ENCODE measurements around the gene TAL1.

Gene TAL1

GRCh38 chr1:47216278-47217059 is 15.6 kb downstream of the TAL1 start:
- no peak overlapping the region for H3K27ac ChIP-seq
- no peak for TF ChIP-seq ZFX (IDR thresholded peaks at IDR 0.05; ENCODE audit: borderline replicate concordance)
- no peak for TF ChIP-seq CTCF (IDR thresholded peaks at IDR 0.05)

DNA sequence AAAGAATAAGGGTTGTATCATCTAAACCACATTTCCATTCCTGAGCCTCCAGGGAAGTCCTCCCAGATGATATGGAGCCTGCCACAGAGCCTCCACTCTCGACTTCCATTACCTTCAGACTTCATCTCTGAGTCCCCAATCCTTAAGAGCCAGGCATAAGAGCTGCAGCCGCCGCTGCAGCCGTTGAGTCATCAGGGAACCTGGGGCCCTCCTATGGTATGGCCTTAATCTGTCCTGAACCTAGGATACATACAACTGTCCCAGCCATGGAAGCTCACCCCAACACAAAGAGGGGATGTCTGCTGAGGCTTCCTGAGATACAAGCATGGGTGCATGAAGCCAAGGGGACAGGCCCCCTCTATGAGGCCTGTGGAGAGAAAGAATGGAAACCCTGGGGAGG is 16.3 kb downstream of the TAL1 start:
- no peak for TF ChIP-seq ZFX (IDR thresholded peaks at IDR 0.05; ENCODE audit: borderline replicate concordance)
- no peak for TF ChIP-seq CTCF (IDR thresholded peaks at IDR 0.05)
- no peak overlapping the region for H3K27ac ChIP-seq

GRCh38 chr1:47214549-47214948 is 17.5 kb downstream of the TAL1 start:
- TF ChIP-seq CTCF (IDR thresholded peaks at IDR 0.05) (no peak), ZFX (IDR thresholded peaks at IDR 0.05; ENCODE audit: borderline replicate concordance) (no peak)

DNA sequence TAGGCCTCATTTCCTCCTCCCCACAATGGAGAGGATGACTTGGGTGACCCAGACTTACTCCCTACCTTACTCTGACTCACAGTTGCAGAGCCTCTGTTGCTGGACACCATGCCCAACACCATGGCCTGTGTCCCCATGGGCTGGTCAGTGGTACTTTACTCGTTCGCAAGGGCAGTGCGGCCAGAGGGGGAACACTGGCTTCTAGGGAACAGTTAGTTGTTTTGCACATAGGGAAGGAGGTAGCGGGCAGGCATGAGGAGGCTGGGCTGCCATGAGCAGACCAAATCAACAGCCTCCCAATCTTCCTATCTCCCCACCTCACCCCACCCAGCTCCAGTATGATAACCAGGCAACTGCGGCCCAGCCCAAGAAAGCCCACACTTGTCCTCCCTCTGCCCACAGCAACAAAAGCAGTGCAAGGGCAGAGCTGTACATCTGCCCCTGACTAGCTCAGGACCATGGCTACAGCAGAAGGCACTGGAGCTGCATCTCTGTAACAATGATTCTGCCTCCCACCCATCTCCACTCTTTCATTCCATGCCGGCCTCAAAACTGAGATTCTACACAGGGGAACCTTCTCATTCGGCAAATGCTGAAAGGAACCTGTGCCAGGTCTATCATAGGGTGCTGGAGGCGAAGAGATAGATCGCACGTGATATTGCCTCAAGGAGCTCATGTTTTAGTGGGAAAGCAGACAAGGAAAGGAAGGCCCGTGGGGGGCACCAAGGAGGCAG is 18.6 kb downstream of the TAL1 start:
- no peak for TF ChIP-seq CTCF (IDR thresholded peaks at IDR 0.05)
- no peak for TF ChIP-seq ZFX (IDR thresholded peaks at IDR 0.05; ENCODE audit: borderline replicate concordance)
- no peak overlapping the region for H3K27ac ChIP-seq

More at GRCh38 chr1:47214549-47214948, 17.5 kb downstream of the TAL1 start:
- no peak overlapping the region for H3K27ac ChIP-seq

DNA sequence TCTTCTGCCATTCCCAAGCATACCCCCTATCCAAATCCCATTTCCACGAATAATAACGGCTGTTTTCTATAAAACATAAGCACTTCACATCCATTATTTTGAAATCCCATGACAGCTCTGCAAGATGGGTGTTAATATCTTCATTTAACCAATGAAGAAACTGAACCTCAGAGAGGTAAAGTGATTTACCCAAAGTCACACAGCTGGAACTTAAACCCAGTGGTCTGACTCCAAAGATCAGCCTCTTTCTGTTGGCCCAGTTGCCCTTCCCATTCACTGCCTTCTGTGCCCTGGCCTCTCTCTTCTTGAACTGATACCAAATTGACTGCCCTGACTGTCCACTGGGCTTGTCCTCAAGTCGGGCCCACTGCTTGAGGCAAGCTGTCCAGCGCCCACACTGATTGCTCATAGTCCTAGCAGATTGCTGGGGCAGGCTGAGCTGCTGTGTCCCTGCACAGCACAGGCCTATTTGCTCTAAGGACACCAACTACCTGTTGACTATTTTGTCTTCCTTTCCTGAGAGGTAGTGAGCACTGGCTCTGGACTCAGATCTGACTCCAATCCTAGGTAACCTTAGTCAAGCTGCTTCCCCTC is 19.3 kb downstream of the TAL1 start:
- TF ChIP-seq ZFX (IDR thresholded peaks at IDR 0.05; ENCODE audit: borderline replicate concordance): no peak
- TF ChIP-seq CTCF (IDR thresholded peaks at IDR 0.05): no peak
- no peak overlapping the region for H3K27ac ChIP-seq

DNA sequence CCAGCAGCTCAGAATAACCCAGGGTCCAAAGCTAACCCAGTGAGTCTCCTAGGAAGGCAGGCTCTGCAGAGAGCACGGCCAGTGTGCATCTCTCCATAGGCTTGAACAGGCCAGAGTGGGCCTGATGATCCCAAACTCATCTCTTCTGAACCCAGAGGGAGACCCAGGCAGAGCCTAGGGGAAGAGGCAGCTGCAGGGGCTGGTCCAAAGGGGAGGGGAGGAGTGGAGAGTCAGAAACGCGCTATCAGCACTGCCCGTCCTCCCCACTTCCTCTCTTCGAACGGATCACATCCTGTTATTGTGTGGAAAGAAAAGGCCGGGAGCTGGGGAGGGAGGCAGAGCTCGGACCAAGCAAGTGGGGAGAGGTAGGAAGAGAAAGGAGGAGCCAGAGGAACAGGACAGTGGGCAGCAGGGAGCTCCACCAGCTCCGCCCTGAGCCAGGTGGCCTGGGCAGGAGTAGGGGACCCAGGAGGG is 20.2 kb downstream of the TAL1 start:
- no peak overlapping the region for H3K27ac ChIP-seq

More for the DNA sequence above, 20.2 kb downstream of the TAL1 start:
- no peak for TF ChIP-seq ZFX (IDR thresholded peaks at IDR 0.05; ENCODE audit: borderline replicate concordance)
- TF ChIP-seq CTCF (IDR thresholded peaks at IDR 0.05): no peak
